SU-DHL-6 (cell line): Measurements from ENCODE around the gene TIMM23B.
"Not testable (repeated sequence)": the region's sequence is repeated elsewhere in the genome, so short reads cannot be mapped to it uniquely, and the experiment has no call there.

Experiments
- EZH2phosphoT487 ChIP-seq: fragments of 200-600 bp; sonication (generic), shearing (Covaris generic); conservative IDR thresholded peaks from 2 replicates; pipeline ENCODE4 v1.6.1; 2018; ENCODE audit warnings: mild to moderate bottlenecking, antibody characterized with exemption, low read length, moderate library complexity, mixed read lengths
- TF ChIP-seq, protein P1 (sequence below): fragments of 200-600 bp; sonication (generic); IDR thresholded peaks from one replicate; pipeline ENCODE4 v1.5.1; 2017; ENCODE audit warnings: antibody characterized with exemption, mild to moderate bottlenecking, low read length, moderate library complexity; ENCODE audit not compliant: insufficient read depth, poor library complexity, severe bottlenecking

DNA sequence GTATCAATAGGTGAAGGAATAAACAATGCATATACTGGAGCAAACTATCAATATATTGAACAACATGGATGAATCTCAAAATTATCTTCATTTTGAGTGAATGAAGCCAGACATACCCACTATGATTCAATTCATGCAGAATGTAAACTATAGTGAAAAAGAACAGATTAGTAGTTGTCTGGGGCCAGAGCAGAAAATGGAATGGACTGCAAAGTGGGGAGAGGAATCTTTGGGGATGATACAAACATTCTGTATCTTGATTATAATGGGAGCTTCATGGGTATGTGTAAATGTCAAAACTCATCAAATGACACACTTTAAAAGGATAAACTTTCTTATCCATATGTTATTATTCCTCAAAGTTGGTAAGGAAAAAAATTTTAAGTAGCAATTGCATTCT, 23.9 kb upstream of the TIMM23B start:
- TF ChIP-seq, protein P1, sequence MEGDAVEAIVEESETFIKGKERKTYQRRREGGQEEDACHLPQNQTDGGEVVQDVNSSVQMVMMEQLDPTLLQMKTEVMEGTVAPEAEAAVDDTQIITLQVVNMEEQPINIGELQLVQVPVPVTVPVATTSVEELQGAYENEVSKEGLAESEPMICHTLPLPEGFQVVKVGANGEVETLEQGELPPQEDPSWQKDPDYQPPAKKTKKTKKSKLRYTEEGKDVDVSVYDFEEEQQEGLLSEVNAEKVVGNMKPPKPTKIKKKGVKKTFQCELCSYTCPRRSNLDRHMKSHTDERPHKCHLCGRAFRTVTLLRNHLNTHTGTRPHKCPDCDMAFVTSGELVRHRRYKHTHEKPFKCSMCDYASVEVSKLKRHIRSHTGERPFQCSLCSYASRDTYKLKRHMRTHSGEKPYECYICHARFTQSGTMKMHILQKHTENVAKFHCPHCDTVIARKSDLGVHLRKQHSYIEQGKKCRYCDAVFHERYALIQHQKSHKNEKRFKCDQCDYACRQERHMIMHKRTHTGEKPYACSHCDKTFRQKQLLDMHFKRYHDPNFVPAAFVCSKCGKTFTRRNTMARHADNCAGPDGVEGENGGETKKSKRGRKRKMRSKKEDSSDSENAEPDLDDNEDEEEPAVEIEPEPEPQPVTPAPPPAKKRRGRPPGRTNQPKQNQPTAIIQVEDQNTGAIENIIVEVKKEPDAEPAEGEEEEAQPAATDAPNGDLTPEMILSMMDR: not testable (repeated sequence)
- not testable (repeated sequence) for TF ChIP-seq EZH2phosphoT487
